HCT116 (cell line): Measurements from ENCODE around the gene EXOC6B.

Experiments
- CBX3 ChIP-seq: IDR thresholded peaks from 2 replicates; pipeline ENCODE4 v1.6.1; 2012; ENCODE audit warnings: low read depth
- EGR1 ChIP-seq: IDR thresholded peaks from 2 replicates; pipeline ENCODE4 v1.6.1; 2012; ENCODE audit warnings: low read depth
- EZH2 ChIP-seq: fragments of 200-600 bp; sonication (generic); IDR thresholded peaks from 2 replicates; pipeline ENCODE4 v1.6.1; 2017; ENCODE audit warnings: antibody characterized with exemption, mixed run types
- EZH2phosphoT487 ChIP-seq: fragments of 200-600 bp; IDR thresholded peaks from 2 replicates; pipeline ENCODE4 v1.6.1; 2018; ENCODE audit warnings: antibody characterized with exemption, borderline replicate concordance
- POLR2A ChIP-seq: IDR thresholded peaks from 2 replicates; pipeline ENCODE4 v1.7.0; 2011; ENCODE audit warnings: borderline replicate concordance; ENCODE audit not compliant: insufficient read depth, insufficient read length; ENCODE audit errors: extremely low read depth
- POLR2AphosphoS5 ChIP-seq: IDR thresholded peaks from 2 replicates; pipeline ENCODE4 v1.6.1; 2011; ENCODE audit warnings: mild to moderate bottlenecking, low read depth, low read length, moderate library complexity
- RAD21 ChIP-seq: IDR thresholded peaks from 2 replicates; pipeline ENCODE4 v1.6.1; 2012; ENCODE audit warnings: low read depth, mild to moderate bottlenecking
- SIN3A ChIP-seq: IDR thresholded peaks from 2 replicates; pipeline ENCODE4 v1.6.1; 2012; ENCODE audit warnings: low read depth
- TCF7L2 ChIP-seq: IDR thresholded peaks from 2 replicates; pipeline ENCODE4 v1.7.0; 2011; ENCODE audit warnings: borderline replicate concordance, inconsistent platforms; ENCODE audit not compliant: insufficient read depth, insufficient read length; ENCODE audit errors: extremely low read depth
- ZNF274 ChIP-seq: fragments of 200-500 bp; sonication (Bioruptor generic); IDR thresholded peaks from 2 replicates; pipeline ENCODE4 v1.6.1; 2014; ENCODE audit warnings: mild to moderate bottlenecking, low read depth, low read length, inconsistent platforms
- TF ChIP-seq, protein P1 (sequence below), 3 experiments: fragments of 200-600 bp in 1 of 3; sonication (generic) in 1 of 3; IDR thresholded peaks in 2 of 3; conservative IDR thresholded peaks in 1 of 3; 2 replicates each; pipeline ENCODE4 v1.5.1; 2012 to 2017; ENCODE audit warnings: low read depth in 2 of 3, low read length in 2 of 3, antibody characterized with exemption in 1 of 3, borderline replicate concordance in 1 of 3, control low read depth in 1 of 3, mild to moderate bottlenecking in 1 of 3, mixed read lengths in 1 of 3, mixed run types in 1 of 3, moderate library complexity in 1 of 3; ENCODE audit not compliant: insufficient read depth in 1 of 3

DNA sequence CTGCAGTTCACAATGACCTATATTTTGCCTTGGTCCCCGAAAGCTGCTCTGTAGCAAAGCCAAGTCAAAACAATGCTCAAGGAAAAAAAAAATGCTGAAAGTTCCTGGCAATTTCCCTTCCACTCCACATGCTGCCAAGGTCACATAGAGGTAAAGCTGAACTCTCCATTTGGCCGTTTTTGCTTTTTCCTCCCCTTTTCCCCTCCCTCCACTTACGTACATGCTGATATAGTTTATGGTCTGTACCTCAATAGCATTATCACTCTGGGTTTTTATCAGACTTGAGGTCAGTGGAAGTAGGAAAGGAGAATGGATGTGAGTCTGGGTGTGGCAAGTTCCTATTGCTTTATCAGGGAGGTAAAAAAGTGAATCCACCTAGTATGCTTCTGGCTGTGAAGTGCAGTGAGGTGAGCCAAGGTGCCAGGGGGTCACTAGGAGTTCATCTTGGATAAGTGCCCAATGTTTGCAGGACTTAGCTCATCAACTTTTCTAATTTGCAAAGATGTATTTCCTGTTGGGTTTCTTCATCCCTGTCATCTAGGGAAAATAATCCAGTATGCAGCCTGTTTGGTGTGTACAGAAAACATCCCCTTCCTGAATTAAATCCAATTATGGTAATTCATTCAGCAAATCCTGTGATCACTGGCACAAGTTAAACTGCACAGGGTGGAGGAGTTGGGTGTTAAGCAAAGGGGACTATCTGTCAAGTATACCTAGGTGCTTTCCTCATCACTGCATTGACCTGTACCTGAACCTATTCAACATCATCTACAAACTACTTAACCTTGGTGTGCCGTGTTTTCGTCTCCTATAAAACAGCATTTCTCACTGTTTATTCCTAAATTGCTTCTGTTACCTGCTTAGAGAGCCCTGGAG is 553.8 kb downstream of the EXOC6B start:
- TF ChIP-seq TCF7L2 (no peak), RAD21 (no peak), CBX3 (no peak), ZNF274 (no peak), POLR2A (no peak), SIN3A (no peak), EZH2 (no peak), EGR1 (no peak), POLR2AphosphoS5 (no peak), EZH2phosphoT487 (no peak)
- TF ChIP-seq, protein P1, sequence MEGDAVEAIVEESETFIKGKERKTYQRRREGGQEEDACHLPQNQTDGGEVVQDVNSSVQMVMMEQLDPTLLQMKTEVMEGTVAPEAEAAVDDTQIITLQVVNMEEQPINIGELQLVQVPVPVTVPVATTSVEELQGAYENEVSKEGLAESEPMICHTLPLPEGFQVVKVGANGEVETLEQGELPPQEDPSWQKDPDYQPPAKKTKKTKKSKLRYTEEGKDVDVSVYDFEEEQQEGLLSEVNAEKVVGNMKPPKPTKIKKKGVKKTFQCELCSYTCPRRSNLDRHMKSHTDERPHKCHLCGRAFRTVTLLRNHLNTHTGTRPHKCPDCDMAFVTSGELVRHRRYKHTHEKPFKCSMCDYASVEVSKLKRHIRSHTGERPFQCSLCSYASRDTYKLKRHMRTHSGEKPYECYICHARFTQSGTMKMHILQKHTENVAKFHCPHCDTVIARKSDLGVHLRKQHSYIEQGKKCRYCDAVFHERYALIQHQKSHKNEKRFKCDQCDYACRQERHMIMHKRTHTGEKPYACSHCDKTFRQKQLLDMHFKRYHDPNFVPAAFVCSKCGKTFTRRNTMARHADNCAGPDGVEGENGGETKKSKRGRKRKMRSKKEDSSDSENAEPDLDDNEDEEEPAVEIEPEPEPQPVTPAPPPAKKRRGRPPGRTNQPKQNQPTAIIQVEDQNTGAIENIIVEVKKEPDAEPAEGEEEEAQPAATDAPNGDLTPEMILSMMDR (IDR thresholded peaks at IDR 0.05 in 2 of 3, conservative IDR thresholded peaks at IDR 0.05 in 1 of 3; ENCODE audit: borderline replicate concordance in 1 of 3, insufficient read depth in 1 of 3, low read depth in 2 of 3, low read length in 2 of 3), result no peak
